ENCODE results near the gene SNX1.
"Not testable (repeated sequence)": the region's sequence is repeated elsewhere in the genome, so short reads cannot be mapped to it uniquely, and the experiment has no call there.

The SNX1 gene

GRCh38 chr15:64052925-64053491 is 42.8 kb upstream of the SNX1 start:
- Histone ChIP-seq H2AFZ (ENCODE audit: low read length) (no peak overlapping the region), H4K20me1 (ENCODE audit: insufficient read depth, low read length, poor library complexity, severe bottlenecking) (no peaks in the 10 kb centered on the region)
- no peak for TF ChIP-seq CTCF (conservative IDR thresholded peaks at IDR 0.05; ENCODE audit: low read length)
- TF ChIP-seq EZH2phosphoT487 (IDR thresholded peaks at IDR 0.05; ENCODE audit: borderline replicate concordance), result no peak

GRCh38 chr15:64053674-64054073 is 42.1 kb upstream of the SNX1 start:
- H3K36me3 ChIP-seq (ENCODE audit: insufficient read depth, low read length); H4K20me1 ChIP-seq (ENCODE audit: insufficient read depth, low read length, poor library complexity, severe bottlenecking); H3K79me2 ChIP-seq (ENCODE audit: insufficient read depth, low read length); H3K27me3 ChIP-seq (ENCODE audit: insufficient read depth, low read length, poor library complexity, severe bottlenecking); H3K4me1 ChIP-seq (ENCODE audit: insufficient read depth, low read length, poor library complexity, severe bottlenecking); H2AFZ ChIP-seq (ENCODE audit: low read length); H3K4me2 ChIP-seq (ENCODE audit: low read depth, low read length, poor library complexity, severe bottlenecking); H3K4me3 ChIP-seq (ENCODE audit: low read length, poor library complexity, severe bottlenecking); H3K9me2 ChIP-seq (replicated peaks; ENCODE audit: low read depth, low read length); H3F3A ChIP-seq (ENCODE audit: low read depth); H3K9me3 ChIP-seq (ENCODE audit: insufficient read depth, low read depth, low read length); H3K9ac ChIP-seq (ENCODE audit: low read depth, low read length, poor library complexity, severe bottlenecking): not testable (repeated sequence)

More at GRCh38 chr15:64052925-64053491, 42.8 kb upstream of the SNX1 start:
- Histone ChIP-seq H3K36me3 (ENCODE audit: insufficient read depth, low read length) (no peaks in the 10 kb centered on the region), H3K4me1 (ENCODE audit: insufficient read depth, low read length, poor library complexity, severe bottlenecking) (no peaks in the 10 kb centered on the region), H3K4me2 (ENCODE audit: low read depth, low read length, poor library complexity, severe bottlenecking) (no peak overlapping the region), H3K9me2 (replicated peaks; ENCODE audit: low read depth, low read length) (no peaks in the 10 kb centered on the region), H3K27me3 (ENCODE audit: insufficient read depth, low read length, poor library complexity, severe bottlenecking) (no peaks in the 10 kb centered on the region), H3K4me3 (ENCODE audit: low read length, poor library complexity, severe bottlenecking) (no peak overlapping the region), H3F3A (ENCODE audit: low read depth) (no peaks in the 10 kb centered on the region), H3K79me2 (ENCODE audit: insufficient read depth, low read length) (no peaks in the 10 kb centered on the region), H3K9me3 (ENCODE audit: insufficient read depth, low read depth, low read length) (no peaks in the 10 kb centered on the region), H3K9ac (ENCODE audit: low read depth, low read length, poor library complexity, severe bottlenecking) (no peak overlapping the region)

- TF ChIP-seq CTCF (conservative IDR thresholded peaks at IDR 0.05; ENCODE audit: low read length), result no peak
- no peak overlapping the region for H3K4me3 ChIP-seq (ENCODE audit: low read length, poor library complexity, severe bottlenecking)
- no peaks in the 10 kb centered on the region for H3K9me2 ChIP-seq (replicated peaks; ENCODE audit: low read depth, low read length)
- no peaks in the 10 kb centered on the region for H4K20me1 ChIP-seq (ENCODE audit: insufficient read depth, low read length, poor library complexity, severe bottlenecking)
- H3K27me3 ChIP-seq (ENCODE audit: insufficient read depth, low read length, poor library complexity, severe bottlenecking), result no peaks in the 10 kb centered on the region
- no peaks in the 10 kb centered on the region for H3K36me3 ChIP-seq (ENCODE audit: insufficient read depth, low read length)
- H3K4me2 ChIP-seq (ENCODE audit: low read depth, low read length, poor library complexity, severe bottlenecking), result no peak overlapping the region
- H3K4me1 ChIP-seq (ENCODE audit: insufficient read depth, low read length, poor library complexity, severe bottlenecking), result no peaks in the 10 kb centered on the region
- H3K9ac ChIP-seq (ENCODE audit: low read depth, low read length, poor library complexity, severe bottlenecking), result no peak overlapping the region
- no peaks in the 10 kb centered on the region for H3F3A ChIP-seq (ENCODE audit: low read depth)
- H3K9me3 ChIP-seq (ENCODE audit: insufficient read depth, low read depth, low read length), result no peaks in the 10 kb centered on the region
- no peaks in the 10 kb centered on the region for H3K79me2 ChIP-seq (ENCODE audit: insufficient read depth, low read length)
- no peak overlapping the region for H2AFZ ChIP-seq (ENCODE audit: low read length)
These were observed 37.5 kb upstream of the SNX1 start for GRCh38 chr15:64058279-64058678.

GRCh38 chr15:64059104-64059503 is 36.7 kb upstream of the SNX1 start:
- not testable (repeated sequence) for H3K9me3 ChIP-seq (ENCODE audit: insufficient read depth, low read depth, low read length); H3K4me1 ChIP-seq (ENCODE audit: insufficient read depth, low read length, poor library complexity, severe bottlenecking); H3K9ac ChIP-seq (ENCODE audit: low read depth, low read length, poor library complexity, severe bottlenecking); H3K4me2 ChIP-seq (ENCODE audit: low read depth, low read length, poor library complexity, severe bottlenecking); H3K79me2 ChIP-seq (ENCODE audit: insufficient read depth, low read length); H2AFZ ChIP-seq (ENCODE audit: low read length); H3F3A ChIP-seq (ENCODE audit: low read depth); H3K9me2 ChIP-seq (replicated peaks; ENCODE audit: low read depth, low read length); H3K27me3 ChIP-seq (ENCODE audit: insufficient read depth, low read length, poor library complexity, severe bottlenecking); H3K36me3 ChIP-seq (ENCODE audit: insufficient read depth, low read length); H4K20me1 ChIP-seq (ENCODE audit: insufficient read depth, low read length, poor library complexity, severe bottlenecking); H3K4me3 ChIP-seq (ENCODE audit: low read length, poor library complexity, severe bottlenecking)

Measured in Loucy (cell line).